Iris pigment epithelial cell (primary cell): ENCODE measurements around the gene SLC35F2.
"Not testable (repeated sequence)": the region's sequence is repeated elsewhere in the genome, so short reads cannot be mapped to it uniquely, and the experiment has no call there.

ENCODE experiments used
- DNase-seq: peaks from one replicate; pipeline ENCODE4 v3.0.0-alpha.2; 2011; ENCODE audit warnings: low read depth

Gene SLC35F2, protein sequence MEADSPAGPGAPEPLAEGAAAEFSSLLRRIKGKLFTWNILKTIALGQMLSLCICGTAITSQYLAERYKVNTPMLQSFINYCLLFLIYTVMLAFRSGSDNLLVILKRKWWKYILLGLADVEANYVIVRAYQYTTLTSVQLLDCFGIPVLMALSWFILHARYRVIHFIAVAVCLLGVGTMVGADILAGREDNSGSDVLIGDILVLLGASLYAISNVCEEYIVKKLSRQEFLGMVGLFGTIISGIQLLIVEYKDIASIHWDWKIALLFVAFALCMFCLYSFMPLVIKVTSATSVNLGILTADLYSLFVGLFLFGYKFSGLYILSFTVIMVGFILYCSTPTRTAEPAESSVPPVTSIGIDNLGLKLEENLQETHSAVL

GRCh38 chr11:107858217-107859070 is at the start of gene SLC35F2:
SLC35F2 (minus strand) TSS chr11:107858787; CDS start chr11:107858767, 20 bp downstream.
- peak; percentile 68 for DNase-seq

GRCh38 chr11:107908211-107908610 is 49.6 kb upstream of the SLC35F2 start:
- DNase-seq: no peak

GRCh38 chr11:107898270-107898669 is 39.7 kb upstream of the SLC35F2 start:
- DNase-seq: peak; percentile 70

DNA sequence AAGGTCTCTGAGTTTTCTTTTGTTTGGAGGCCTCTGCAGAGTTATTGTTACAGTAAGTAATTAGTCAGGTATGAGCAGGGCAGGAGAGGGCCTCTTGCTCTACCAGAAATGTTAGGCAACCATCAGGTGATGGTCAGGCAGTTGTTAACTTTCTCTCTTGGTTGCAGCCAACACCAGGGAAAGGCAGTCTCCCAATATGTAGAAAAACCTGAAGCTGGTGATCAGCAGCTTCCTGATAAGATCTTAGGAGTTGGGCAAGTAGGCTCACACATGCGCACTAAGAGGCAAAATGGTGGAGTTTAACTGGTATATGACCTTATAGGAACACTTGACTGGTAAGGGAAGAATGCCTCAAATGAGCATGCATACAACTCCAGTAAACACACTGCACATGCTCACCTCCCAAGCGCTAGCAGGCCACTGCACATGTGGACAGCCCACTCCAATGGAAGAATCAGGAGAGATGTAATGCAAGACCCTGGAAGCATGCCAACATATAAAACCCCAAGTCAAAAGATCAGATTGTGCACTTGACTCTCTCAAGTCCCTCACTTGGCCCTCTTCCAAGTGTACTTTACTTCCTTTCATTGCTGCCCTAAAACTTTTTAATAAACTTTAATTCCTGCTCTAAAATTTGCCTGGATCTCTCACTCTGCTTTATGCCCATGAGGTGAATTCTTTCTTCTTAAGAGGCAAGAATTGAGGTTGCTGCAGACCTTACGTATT is 23.7 kb upstream of the SLC35F2 start:
- DNase-seq: no peak

- DNase-seq: not testable (repeated sequence)
Measured at GRCh38 chr11:107881471-107881870, 22.9 kb upstream of the SLC35F2 start.

DNA sequence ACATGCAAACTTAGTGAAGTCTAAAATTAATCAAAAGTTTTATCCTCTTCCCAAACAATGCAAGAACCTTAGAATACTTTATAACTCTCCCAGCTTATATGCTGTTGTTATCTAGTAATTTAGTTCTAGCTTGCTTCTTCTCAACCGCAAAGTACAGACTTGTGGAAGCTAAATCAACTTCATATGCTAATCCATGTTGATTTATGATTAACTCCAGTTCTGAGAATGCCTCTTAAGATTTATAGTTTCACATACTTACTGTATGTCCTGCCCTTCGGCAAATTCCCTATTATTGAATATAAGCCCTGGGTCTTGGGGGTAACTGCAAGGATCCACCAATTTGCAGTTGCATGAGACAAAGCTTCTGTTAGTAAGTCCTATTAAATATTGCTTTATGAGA is 17.6 kb upstream of the SLC35F2 start:
- DNase-seq: no peak

DNA sequence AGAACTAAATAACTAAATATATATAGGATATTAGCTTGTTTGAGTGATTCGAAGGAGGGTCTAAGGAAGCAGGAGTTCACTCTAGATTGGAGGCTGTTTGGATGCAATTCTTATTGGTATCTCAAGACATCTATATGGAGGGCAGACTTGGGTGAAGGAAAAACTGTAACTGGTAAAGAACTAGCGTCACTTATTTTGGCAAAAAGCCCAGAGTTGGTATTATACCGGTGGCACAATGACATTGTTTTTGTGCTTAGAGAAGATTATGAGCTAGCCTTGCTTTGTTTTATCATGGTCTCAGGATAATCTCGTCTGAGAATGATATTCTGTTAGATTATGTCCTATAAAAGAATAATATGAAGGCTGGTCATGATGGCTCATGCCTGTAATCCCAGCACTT is 6.0 kb upstream of the SLC35F2 start:
- no peak for DNase-seq

- no peak for DNase-seq
Measured at GRCh38 chr11:107860688-107861087, 2.1 kb upstream of the SLC35F2 start.

DNA sequence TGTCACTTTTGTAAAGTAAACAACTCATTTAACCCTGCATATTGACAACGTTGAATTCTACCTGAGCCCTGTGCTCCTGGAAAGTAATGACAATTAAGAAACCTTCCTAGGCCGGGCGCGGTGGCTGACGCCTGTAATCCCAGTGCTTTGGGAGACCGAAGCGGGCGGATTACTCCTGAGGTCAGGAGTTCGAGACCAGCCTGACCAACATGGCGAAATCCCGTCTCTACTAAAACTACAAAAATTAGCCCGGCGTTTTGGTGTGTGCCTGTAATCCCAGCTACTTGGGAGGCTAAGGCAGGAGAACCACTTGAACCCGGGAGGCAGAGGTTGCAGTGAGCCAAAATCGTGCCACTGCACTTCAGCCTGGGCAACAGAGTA is 1.6 kb upstream of the SLC35F2 start:
- not testable (repeated sequence) for DNase-seq

DNA sequence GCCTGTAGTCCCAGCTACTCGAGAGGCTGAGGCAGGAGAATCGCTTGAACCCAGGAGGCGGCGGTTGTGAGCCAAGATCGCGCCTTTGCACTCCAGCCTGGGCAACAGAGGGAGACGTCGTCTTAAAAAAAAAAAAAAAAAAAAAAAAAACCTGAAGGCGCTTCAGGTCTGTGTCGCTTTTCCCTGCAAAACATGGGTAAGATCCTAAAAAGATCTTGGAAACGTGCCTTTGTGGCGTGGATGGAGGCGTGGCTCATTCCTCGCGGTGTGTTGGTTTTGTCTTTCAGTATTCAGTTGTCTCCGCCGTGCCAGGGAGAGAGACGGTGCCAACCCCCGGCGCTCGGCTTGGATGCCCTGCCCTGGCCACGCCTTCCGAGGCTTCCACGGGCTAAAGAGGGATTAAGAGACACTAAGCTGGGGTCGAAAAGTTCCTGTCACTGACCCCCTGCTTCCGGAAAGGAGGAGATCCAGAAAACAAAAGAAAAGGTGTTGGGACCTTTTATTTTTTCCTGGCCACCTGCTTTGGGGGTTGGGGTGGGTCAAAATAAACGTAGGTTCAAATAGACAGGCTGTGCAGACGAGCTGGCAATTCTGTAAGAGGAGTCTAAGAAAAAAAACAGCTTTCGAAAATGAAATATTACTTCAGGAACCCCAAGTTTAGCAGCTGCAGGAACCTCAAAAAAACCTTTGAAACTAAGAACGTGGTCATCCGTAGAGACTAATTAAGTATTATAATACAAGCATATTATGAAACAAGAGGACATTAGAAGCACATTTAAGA is 1.1 kb upstream of the SLC35F2 start:
- DNase-seq: no peak

DNA sequence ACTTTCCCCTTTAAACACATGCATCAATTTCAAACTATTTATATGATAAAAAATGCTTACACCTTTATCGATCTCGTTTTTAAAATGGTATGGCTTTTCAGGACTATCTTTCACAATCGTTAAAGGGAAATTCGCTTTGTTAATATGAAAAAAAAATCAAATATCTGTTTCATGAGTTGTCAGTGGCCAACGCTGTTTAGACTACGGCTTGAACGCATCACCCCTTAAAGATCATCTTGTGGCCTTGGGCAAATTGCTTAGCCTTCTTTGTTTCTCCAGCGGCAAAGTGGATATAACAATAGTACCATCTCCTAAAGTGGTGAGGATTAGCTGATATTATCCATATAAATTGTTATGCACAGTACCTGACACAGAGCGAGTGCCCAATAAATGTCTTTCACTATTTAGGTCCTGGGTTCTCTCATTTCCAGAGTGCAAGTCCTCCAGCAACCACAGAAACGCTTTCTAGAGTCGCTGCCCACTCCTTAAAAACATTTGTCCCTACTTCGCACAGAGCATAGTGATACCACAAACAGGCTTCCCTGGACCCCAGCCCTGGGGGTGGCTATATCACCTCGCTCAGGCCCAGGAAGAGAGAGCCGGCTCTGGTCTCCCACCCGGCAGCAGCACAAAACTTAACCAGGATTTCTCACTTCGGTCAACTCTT is 904 bp downstream of the SLC35F2 start:
- peak; percentile 52 for DNase-seq

DNA sequence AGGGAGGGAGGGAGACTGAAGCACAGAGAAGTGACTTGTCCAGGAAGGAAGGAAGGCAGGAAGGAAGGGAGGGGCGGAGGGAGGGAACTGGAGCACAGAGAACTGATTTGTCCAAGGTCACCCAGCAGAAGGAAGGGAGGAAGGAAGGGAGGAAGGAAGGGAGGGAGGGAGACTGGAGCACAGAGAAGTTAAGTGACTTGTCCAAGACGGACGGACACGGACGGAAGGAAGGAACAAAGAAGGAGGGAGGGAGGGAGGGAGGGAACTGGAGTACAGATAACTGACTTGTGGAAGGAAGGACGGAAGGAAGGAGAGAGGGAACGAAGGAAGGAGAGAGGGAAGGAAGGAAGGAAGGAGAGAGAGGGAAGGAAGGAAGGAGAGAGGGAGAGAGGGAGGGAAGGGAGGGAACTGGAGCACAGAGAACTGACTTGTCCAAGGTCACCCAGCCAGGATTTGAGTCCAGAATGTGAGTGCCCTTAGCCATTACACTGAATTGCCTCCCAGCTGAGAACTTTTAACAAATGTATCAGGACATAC is 1.5 kb downstream of the SLC35F2 start:
- no peak for DNase-seq

- no peak for DNase-seq
Measured at GRCh38 chr11:107856180-107856980, 2.2 kb downstream of the SLC35F2 start.

GRCh38 chr11:107853070-107853469 is 5.5 kb downstream of the SLC35F2 start:
- DNase-seq: no peak

DNA sequence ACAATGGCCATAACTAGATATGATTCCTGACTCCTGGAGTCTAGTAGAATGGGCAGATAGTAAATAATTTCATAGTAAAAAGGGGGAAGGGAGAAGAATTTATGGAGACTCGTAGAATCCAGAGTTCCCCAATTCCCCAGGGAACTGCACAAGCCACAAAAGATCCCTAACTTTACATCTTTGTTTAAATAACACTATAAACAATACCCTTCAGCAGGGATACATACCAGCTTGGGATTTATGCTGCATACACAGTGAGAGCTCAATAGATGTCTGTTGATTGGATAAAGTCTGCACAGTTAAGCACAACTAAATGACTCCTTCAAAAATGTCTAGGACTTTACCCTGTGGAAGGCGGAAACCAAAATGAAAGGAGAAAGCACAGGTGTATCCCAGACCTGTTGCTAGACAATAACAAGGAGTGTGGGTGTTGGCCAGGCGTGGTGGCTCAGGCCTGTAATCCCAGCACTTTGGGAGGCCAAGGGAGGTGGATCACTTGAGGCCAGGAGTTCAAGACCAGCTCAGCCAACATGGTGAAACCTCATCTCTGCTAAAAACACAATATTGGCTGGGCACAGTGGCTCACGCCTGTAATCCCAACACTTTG is 6.8 kb downstream of the SLC35F2 start:
- DNase-seq: no peak

DNA sequence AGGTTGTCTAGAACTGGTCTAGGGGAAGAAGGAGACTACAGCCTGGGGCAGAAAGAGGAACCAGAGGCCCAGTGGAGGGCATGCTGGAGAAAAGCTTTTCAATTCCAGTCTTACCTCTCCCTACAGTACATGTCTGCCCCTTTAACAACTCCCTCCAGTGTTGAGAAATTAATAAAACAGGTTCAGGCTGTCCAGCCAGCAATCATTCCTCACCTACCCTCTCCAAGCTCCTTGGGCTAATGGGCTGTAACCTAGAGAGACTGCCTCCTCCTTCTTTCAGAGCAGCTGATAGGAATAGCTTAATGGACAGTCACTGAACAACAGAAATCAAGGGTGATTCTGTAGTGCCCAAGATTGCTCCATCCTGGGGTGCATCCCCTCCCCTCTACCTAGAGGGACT is 8.8 kb downstream of the SLC35F2 start:
- DNase-seq: no peak

DNA sequence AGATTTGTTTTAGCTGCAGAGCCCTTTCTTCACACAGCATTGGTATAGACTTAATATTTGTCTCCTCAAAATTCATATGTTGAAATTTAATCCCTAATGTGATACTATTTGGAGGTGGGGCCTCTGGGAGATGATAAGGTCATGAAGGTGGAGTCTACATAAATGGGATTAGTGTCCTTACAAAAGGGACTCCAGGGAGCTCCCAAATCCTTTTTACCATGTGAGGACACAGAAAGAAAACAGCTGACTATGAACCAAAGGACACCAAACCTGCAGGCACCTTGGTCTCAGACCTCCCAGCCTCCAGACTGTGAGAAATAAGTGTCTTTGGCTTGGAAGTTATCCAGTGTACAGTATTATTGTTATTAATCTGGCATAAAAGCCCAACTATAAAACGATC is 10.2 kb downstream of the SLC35F2 start:
- no peak for DNase-seq

DNA sequence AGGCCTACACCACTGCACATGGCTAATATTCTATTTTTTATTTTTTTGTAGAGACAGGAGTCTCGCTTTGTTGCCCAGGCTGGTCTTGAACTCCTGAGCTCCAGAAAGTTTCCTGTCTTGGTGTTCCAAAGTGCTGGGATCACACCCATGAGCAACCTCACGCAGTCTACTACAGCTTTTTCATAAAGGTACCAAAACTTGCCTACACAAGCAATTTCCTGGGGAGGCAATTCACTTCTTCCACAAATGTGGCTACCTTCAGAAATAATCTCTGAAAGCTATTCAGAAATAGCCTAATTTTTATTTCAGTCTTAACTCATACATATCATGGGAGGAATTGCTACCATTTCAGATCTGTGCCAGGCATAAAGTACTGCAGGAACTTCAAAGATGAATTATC is 11.4 kb downstream of the SLC35F2 start:
- no peak for DNase-seq

DNA sequence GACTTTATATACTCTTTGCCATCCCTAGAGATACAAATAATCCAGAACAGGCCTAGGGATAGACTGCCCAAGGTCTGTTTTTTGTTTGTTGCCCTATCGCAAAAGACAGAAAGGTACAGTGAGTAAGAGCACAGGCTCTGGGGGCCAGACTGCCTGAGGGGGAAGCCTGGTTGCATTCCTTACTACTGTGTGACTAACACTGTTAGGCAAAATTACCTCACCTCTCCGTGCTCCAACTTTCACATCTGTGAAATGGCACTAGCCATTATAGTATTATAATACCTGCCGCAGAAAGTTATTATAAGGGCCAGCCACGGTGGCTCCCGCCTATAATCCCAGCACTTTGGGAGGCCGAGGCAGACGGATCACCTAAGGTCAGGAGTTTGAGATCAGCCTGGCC is 14.5 kb downstream of the SLC35F2 start:
- peak; percentile 71 for DNase-seq
